K562 (cell line): ENCODE results near the gene RUNX3. TPM values are rescaled to one million over a fixed set of nuclear protein-coding genes. Genes with fewer than 3 reads are reported as not detected.

Experiments
- ATAC-seq: fragments of 200-7000 bp; cut with Tn5 transposase; 3 replicates; pipeline ENCODE4 v1.9.1; 2020; ENCODE audit warnings: moderate library complexity
- BruUV-seq: library from RNA; stranded (reverse); fragments of 400-500 nt; replicated peaks from 2 replicates; lab custom pipeline; 2021; lab: Mats Ljungman, UMichigan
- CTCF ChIA-PET: fragments of 300-600 bp; formaldehyde crosslinking; extraction: SDS; loops from one replicate; lab custom pipeline; 2021; ENCODE audit warnings: low intra/inter-chr PET ratio; lab: Yijun Ruan, JAX
- POLR2A ChIA-PET: fragments of 300-600, 350-650 bp; sonication (Branson Sonifier 250); formaldehyde crosslinking; extraction: SDS; loops from one replicate; lab custom pipeline; 2021; ENCODE audit warnings: antibody characterized with exemption, inconsistent platforms; lab: Yijun Ruan, JAX
- DNase-seq, 4 experiments: peaks; one replicate each; pipeline versions ENCODE4 v3.0.0 to v3.0.0-alpha.2; 2011 to 2018; ENCODE audit warnings: low spot score in 3 of 4, mixed read lengths in 3 of 4; ENCODE audit errors: extremely low read depth in 1 of 4
- FAIRE-seq: peaks from 2 replicates; lab custom pipeline; 2011; peaks lifted over from hg19 to GRCh38; lab: Jason Lieb, UNC
- H2AFZ ChIP-seq: 2 replicates; pipeline ENCODE4 v1.6.0; 2011; ENCODE audit warnings: low read depth, low read length, control low read depth, inconsistent platforms
- H3K27ac ChIP-seq: fragments of 200-600 bp; 3 replicates; pipeline ENCODE4 v1.8.0; 2011; ENCODE audit warnings: low read depth, mild to moderate bottlenecking, control low read depth, inconsistent platforms, low read length, moderate library complexity, mixed read lengths; ENCODE audit errors: extremely low read depth
- H3K27me3 ChIP-seq, 2 experiments: fragments of 300-600 bp in 1 of 2; 2 replicates in 1 of 2; 3 replicates in 1 of 2; pipeline versions ENCODE4 v1.6.0 to v1.8.0; 2011; ENCODE audit warnings: inconsistent platforms in 2 of 2, low read length in 2 of 2, mild to moderate bottlenecking in 1 of 2, mixed read lengths in 1 of 2, moderate library complexity in 1 of 2; ENCODE audit not compliant: control insufficient read depth in 2 of 2, insufficient read depth in 2 of 2
- H3K36me3 ChIP-seq: fragments of 300-600 bp; 3 replicates; pipeline ENCODE4 v1.8.0; 2011; ENCODE audit warnings: mild to moderate bottlenecking, low read length, inconsistent platforms; ENCODE audit not compliant: control insufficient read depth, insufficient read depth
- H3K4me1 ChIP-seq, 2 experiments: fragments of 200-600 bp in 1 of 2; replicated peaks in 1 of 2; 2 replicates in 1 of 2; 3 replicates in 1 of 2; pipeline versions ENCODE4 v1.5.1 to v1.8.0; 2011; ENCODE audit warnings: inconsistent platforms in 2 of 2, low read length in 2 of 2, mild to moderate bottlenecking in 1 of 2, mixed read lengths in 1 of 2, moderate library complexity in 1 of 2; ENCODE audit not compliant: control insufficient read depth in 2 of 2, insufficient read depth in 2 of 2
- H3K4me2 ChIP-seq: 2 replicates; pipeline ENCODE4 v1.6.1; 2011; ENCODE audit warnings: low read length, control low read depth, inconsistent platforms, mixed read lengths; ENCODE audit not compliant: insufficient read depth
- H3K4me3 ChIP-seq: fragments of 200-600 bp; sonication (generic), shearing (Covaris generic); 2 replicates; pipeline ENCODE4 v1.5.1; 2016; ENCODE audit warnings: control low read depth, inconsistent platforms
- H3K79me2 ChIP-seq: fragments of 200-600 bp; 3 replicates; pipeline ENCODE4 v1.8.0; 2011; ENCODE audit warnings: low read length, inconsistent platforms; ENCODE audit not compliant: control insufficient read depth, insufficient read depth
- H3K9ac ChIP-seq, 2 experiments: 2 replicates each; pipeline versions ENCODE4 v1.6.0 to v1.6.1; 2011; ENCODE audit warnings: low read depth in 2 of 2, low read length in 2 of 2, control low read depth in 1 of 2, inconsistent platforms in 1 of 2, mild to moderate bottlenecking in 1 of 2, mixed read lengths in 1 of 2; ENCODE audit not compliant: insufficient read depth in 1 of 2
- H3K9me1 ChIP-seq: one replicate; pipeline ENCODE4 v1.6.0; 2011; ENCODE audit warnings: inconsistent platforms, mild to moderate bottlenecking, low read length, moderate library complexity; ENCODE audit not compliant: control insufficient read depth, insufficient read depth
- H3K9me3 ChIP-seq: replicated peaks from 2 replicates; pipeline ENCODE4 v1.5.1; 2011; ENCODE audit warnings: low read depth, low read length, inconsistent platforms; ENCODE audit not compliant: control insufficient read depth, insufficient read depth
- H4K20me1 ChIP-seq: replicated peaks from 2 replicates; pipeline ENCODE4 v1.6.1; 2011; ENCODE audit warnings: low read length, inconsistent platforms, mixed read lengths; ENCODE audit not compliant: control insufficient read depth, insufficient read depth
- ELF4 ChIP-seq: fragments of 450-650 bp; formaldehyde crosslinking; IDR thresholded peaks from 2 replicates; pipeline ENCODE4 v1.4.0; 2022; ENCODE audit warnings: missing genetic modification characterization
- ELK3 ChIP-seq: fragments of 450-650 bp; formaldehyde crosslinking; IDR thresholded peaks from 2 replicates; pipeline ENCODE4 v1.4.0; 2020; ENCODE audit warnings: mild to moderate bottlenecking
- GMEB1 ChIP-seq: fragments of 250-450 bp; sonication (Bioruptor Pico); IDR thresholded peaks from 2 replicates; pipeline ENCODE4 v1.4.0; 2020; ENCODE audit warnings: mild to moderate bottlenecking
- IFI16 ChIP-seq: fragments of 250-450 bp; sonication (Bioruptor Pico); IDR thresholded peaks from 2 replicates; pipeline ENCODE4 v2.1.2; 2022; ENCODE audit warnings: mild to moderate bottlenecking, inconsistent platforms
- KDM2B ChIP-seq: fragments of 250-450 bp; sonication (Bioruptor Pico); IDR thresholded peaks from 2 replicates; pipeline ENCODE4 v1.8.0; 2021; ENCODE audit warnings: mild to moderate bottlenecking, moderate library complexity
- NELFE ChIP-seq: IDR thresholded peaks from 2 replicates; pipeline ENCODE4 v1.6.1; 2011; ENCODE audit warnings: mild to moderate bottlenecking; ENCODE audit not compliant: insufficient read depth, insufficient read length
- RBM17 ChIP-seq: fragments of 200-400 bp; formaldehyde crosslinking; IDR thresholded peaks from 2 replicates; pipeline ENCODE4 v1.6.1; 2017; ENCODE audit warnings: low read depth, mild to moderate bottlenecking, low read length, borderline replicate concordance
- RFX1 ChIP-seq: fragments of 450-650 bp; IDR thresholded peaks from 2 replicates; pipeline ENCODE4 v1.6.1; 2016; ENCODE audit warnings: mild to moderate bottlenecking, moderate library complexity
- SAP30 ChIP-seq: fragments of 200-600 bp; sonication (generic); IDR thresholded peaks from 2 replicates; pipeline ENCODE4 v1.6.1; 2012; ENCODE audit warnings: borderline replicate concordance, low read depth, mild to moderate bottlenecking, moderate library complexity, low read length, control low read depth, inconsistent platforms; ENCODE audit not compliant: insufficient read depth, poor library complexity, severe bottlenecking
- SIRT6 ChIP-seq: IDR thresholded peaks from one replicate; pipeline ENCODE4 v1.6.1; 2012; ENCODE audit warnings: low read depth, mild to moderate bottlenecking, control low read depth, inconsistent platforms, low read length, moderate library complexity
- SREBF2 ChIP-seq: sonication (generic); formaldehyde crosslinking; IDR thresholded peaks from 2 replicates; pipeline ENCODE4 v1.4.0; 2020; ENCODE audit warnings: mild to moderate bottlenecking, missing genetic modification reagents
- ZNF140 ChIP-seq: fragments of 250-450 bp; sonication (Bioruptor Pico); IDR thresholded peaks from 2 replicates; pipeline ENCODE4 v1.8.0; 2021; ENCODE audit warnings: moderate library complexity, mild to moderate bottlenecking, inconsistent platforms
- WGBS: fragments of 100-300 bp; shearing (Covaris generic); methylation state at CpG from one replicate; pipeline ENCODE4 v1.1.6; 2016; ENCODE audit warnings: low coverage, mixed read lengths; ENCODE audit not compliant: insufficient coverage; ENCODE audit errors: missing lambda C conversion rate; 5-methylcytosine and 5-hydroxymethylcytosine counted together
- in situ Hi-C: fragments of 300-500 bp; cut with MboI; formaldehyde crosslinking; loops from 4 replicates; pipeline ENCODE4 v1.15.0; 2018; ENCODE audit warnings: inconsistent platforms, mixed read lengths
- intact Hi-C: fragments of 100-400 bp; cut with micrococcal nuclease; formaldehyde crosslinking; loops from 2 replicates; pipeline ENCODE4 v1.14.2; 2022
- polyA plus RNA-seq, 8 experiments: library from polyadenylated mRNA; depleted of rRNA in 4 of 8; stranded (reverse) in 5 of 8; unstranded in 3 of 8; fragments of >200 nt; fragmentation: Nextera tagmentation in 2 of 8; fragmentation: Illumina TruSeq in 1 of 8; extraction: Ambion mirVana in 2 of 8; extraction: Trizol in 1 of 8; gene quantifications; 2 replicates each; pipeline versions ENCODE4 v1.2.1 to v1.2.3, GENCODE V29; 2011 to 2014; ENCODE audit warnings: inconsistent platforms in 1 of 8, missing spikeins in 1 of 8
- total RNA-seq, 7 experiments: library from RNA; depleted of rRNA in 6 of 7; stranded (reverse); fragments of >200 nt in 6 of 7; fragmentation: Illumina TruSeq in 2 of 7; extraction: Trizol in 2 of 7; gene quantifications; 2 replicates each; pipeline versions ENCODE4 v1.2.1 to v1.2.3, GENCODE V29; 2011 to 2021; ENCODE audit warnings: low replicate concordance in 1 of 7
- TF ChIP-seq, protein P1 (sequence below): fragments of 200-800 bp; sonication (Bioruptor generic); IDR thresholded peaks from 2 replicates; pipeline ENCODE4 v1.6.1; 2017; ENCODE audit warnings: missing genetic modification characterization, missing compliant biosample characterization
- TF ChIP-seq, protein P2 (sequence below): sonication (generic); formaldehyde crosslinking; IDR thresholded peaks from 2 replicates; pipeline ENCODE4 v1.8.1; 2023; ENCODE audit warnings: missing genetic modification reagents, mild to moderate bottlenecking, borderline replicate concordance

RUNX3 gene
- total and polyA plus RNA-seq, 9 of the 15 experiments (the other 6 are each of a cell fraction or from before 2014, with no cell fraction given): 0.01 to 0.64 (median 0.09) TPM

DNA sequence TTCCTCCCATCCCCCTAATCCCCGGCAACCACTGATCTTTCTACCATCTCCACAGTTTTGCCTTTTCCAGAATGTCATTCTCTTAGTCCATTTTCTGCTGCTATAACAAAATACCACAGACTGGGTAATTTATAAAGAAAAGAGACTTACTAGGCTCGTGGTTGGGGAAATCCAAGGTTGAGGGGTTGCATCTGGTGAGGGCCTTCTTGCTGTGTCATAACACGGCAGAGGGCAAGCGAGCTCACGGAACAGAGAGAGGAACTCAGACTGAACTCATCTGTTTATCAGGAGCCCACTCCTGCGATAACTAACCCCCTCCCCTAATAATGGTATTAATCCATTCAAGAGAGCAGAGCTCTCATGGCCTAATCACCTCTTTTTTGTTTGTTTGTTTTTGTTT is 52.0 kb downstream of the RUNX3 start:
- Histone ChIP-seq H3K4me3 (no peak overlapping the region), H2AFZ (no peak overlapping the region), H3K9ac (no peak overlapping the region), H3K27ac (no peak overlapping the region), H3K27me3 (peaks cover 22 to 23% of the 10 kb centered on the region in 2 experiments), H3K4me2 (no peak overlapping the region), H3K4me1 (no peaks in the 10 kb centered on the region; a peak in 1 of 5 replicates), H3K36me3 (no peaks in the 10 kb centered on the region), H3K9me1 (no peaks in the 10 kb centered on the region), H4K20me1 (0 out of 2 replicates have a peak, but pooled peaks cover 4% of the 10 kb centered on the region), H3K79me2 (no peaks in the 10 kb centered on the region), H3K9me3 (no peaks in the 10 kb centered on the region)
- ChIA-PET POLR2A (interaction anchor here (0.7 kb wide), 1 partner anchor 629 kb away, joined by 3 read pairs; no protein-coding TSS in a partner anchor), CTCF (no interaction called here)
- WGBS: 1% methylated on average over 6 of the region's 6 CpGs
- ATAC-seq (no peak), DNase-seq (no peak), FAIRE-seq (no peak)
- no TSS peak for BruUV-seq
- in situ Hi-C loops: no loop called here
- intact Hi-C loops: no loop called here
- TF ChIP-seq RFX1: no peak
- TF ChIP-seq, protein P1, sequence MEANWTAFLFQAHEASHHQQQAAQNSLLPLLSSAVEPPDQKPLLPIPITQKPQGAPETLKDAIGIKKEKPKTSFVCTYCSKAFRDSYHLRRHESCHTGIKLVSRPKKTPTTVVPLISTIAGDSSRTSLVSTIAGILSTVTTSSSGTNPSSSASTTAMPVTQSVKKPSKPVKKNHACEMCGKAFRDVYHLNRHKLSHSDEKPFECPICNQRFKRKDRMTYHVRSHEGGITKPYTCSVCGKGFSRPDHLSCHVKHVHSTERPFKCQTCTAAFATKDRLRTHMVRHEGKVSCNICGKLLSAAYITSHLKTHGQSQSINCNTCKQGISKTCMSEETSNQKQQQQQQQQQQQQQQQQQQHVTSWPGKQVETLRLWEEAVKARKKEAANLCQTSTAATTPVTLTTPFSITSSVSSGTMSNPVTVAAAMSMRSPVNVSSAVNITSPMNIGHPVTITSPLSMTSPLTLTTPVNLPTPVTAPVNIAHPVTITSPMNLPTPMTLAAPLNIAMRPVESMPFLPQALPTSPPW (CRISPR knock-in tag): no peak
- no peak for TF ChIP-seq ELF4 (CRISPR knock-in tag)
- TF ChIP-seq KDM2B (CRISPR knock-in tag): no peak
- no peak for TF ChIP-seq RBM17
- TF ChIP-seq GMEB1 (CRISPR knock-in tag): no peak
- no peak for TF ChIP-seq SREBF2
- TF ChIP-seq SAP30: no peak
- no peak for TF ChIP-seq ELK3
- no peak for TF ChIP-seq SIRT6
- no peak for TF ChIP-seq IFI16
- no peak for TF ChIP-seq NELFE
- TF ChIP-seq ZNF140: no peak
- TF ChIP-seq, protein P2, sequence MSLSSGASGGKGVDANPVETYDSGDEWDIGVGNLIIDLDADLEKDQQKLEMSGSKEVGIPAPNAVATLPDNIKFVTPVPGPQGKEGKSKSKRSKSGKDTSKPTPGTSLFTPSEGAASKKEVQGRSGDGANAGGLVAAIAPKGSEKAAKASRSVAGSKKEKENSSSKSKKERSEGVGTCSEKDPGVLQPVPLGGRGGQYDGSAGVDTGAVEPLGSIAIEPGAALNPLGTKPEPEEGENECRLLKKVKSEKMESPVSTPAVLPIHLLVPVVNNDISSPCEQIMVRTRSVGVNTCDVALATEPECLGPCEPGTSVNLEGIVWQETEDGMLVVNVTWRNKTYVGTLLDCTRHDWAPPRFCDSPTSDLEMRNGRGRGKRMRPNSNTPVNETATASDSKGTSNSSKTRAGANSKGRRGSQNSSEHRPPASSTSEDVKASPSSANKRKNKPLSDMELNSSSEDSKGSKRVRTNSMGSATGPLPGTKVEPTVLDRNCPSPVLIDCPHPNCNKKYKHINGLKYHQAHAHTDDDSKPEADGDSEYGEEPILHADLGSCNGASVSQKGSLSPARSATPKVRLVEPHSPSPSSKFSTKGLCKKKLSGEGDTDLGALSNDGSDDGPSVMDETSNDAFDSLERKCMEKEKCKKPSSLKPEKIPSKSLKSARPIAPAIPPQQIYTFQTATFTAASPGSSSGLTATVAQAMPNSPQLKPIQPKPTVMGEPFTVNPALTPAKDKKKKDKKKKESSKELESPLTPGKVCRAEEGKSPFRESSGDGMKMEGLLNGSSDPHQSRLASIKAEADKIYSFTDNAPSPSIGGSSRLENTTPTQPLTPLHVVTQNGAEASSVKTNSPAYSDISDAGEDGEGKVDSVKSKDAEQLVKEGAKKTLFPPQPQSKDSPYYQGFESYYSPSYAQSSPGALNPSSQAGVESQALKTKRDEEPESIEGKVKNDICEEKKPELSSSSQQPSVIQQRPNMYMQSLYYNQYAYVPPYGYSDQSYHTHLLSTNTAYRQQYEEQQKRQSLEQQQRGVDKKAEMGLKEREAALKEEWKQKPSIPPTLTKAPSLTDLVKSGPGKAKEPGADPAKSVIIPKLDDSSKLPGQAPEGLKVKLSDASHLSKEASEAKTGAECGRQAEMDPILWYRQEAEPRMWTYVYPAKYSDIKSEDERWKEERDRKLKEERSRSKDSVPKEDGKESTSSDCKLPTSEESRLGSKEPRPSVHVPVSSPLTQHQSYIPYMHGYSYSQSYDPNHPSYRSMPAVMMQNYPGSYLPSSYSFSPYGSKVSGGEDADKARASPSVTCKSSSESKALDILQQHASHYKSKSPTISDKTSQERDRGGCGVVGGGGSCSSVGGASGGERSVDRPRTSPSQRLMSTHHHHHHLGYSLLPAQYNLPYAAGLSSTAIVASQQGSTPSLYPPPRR (CRISPR knock-in tag): no peak
